Activated gamma-delta T cell treated with anti-CD3 and anti-CD28 coated beads, Interleukin-2, amount 50 U/mL, for 16 hours (primary cell): ENCODE data around the gene GLOD5.
"Not testable (repeated sequence)": the region's sequence is repeated elsewhere in the genome, so short reads cannot be mapped to it uniquely, and the experiment has no call there.

Experiments used
- DNase-seq: peaks from one replicate; pipeline ENCODE4 v3.0.0-alpha.2; 2020; ENCODE audit warnings: low read depth

Gene GLOD5

GRCh38 chrX:48794340-48794910, 32.9 kb downstream of the GLOD5 start:
- no peak for DNase-seq

GRCh38 chrX:48794911-48795515, 33.5 kb downstream of the GLOD5 start:
- DNase-seq, result no peak

GRCh38 chrX:48798318-48798717, 36.8 kb downstream of the GLOD5 start:
- no peak for DNase-seq

- no peak for DNase-seq
These were observed 39.2 kb downstream of the GLOD5 start for GRCh38 chrX:48800574-48801279.

- DNase-seq, result peak; percentile 87
These were observed 39.9 kb downstream of the GLOD5 start, which contains the start of gene HDAC6 for GRCh38 chrX:48801280-48802088. HDAC6 (plus strand) TSS chrX:48802067; CDS start chrX:48802693, 626 bp downstream.

- peak; percentile 48 for DNase-seq
These were observed 40.8 kb downstream of the GLOD5 start for GRCh38 chrX:48802089-48802904.

- no peak for DNase-seq
These were observed 41.3 kb downstream of the GLOD5 start for GRCh38 chrX:48802905-48803200.

- DNase-seq, result no peak
These were observed 44.5 kb downstream of the GLOD5 start for GRCh38 chrX:48806081-48806480.

- no peak for DNase-seq
These were observed 52.1 kb downstream of the GLOD5 start for GRCh38 chrX:48813644-48814043.

- DNase-seq, result no peak
These were observed 53.2 kb downstream of the GLOD5 start for GRCh38 chrX:48814722-48815121.

- no peak for DNase-seq
These were observed 53.7 kb downstream of the GLOD5 start for GRCh38 chrX:48815266-48815665.

- DNase-seq, result no peak
These were observed 54.7 kb downstream of the GLOD5 start for GRCh38 chrX:48816014-48816810.

- no peak for DNase-seq
These were observed 56.6 kb downstream of the GLOD5 start for GRCh38 chrX:48818098-48818497.

GRCh38 chrX:48818866-48819265, 57.3 kb downstream of the GLOD5 start:
- DNase-seq, result no peak

GRCh38 chrX:48819394-48819793, 57.8 kb downstream of the GLOD5 start:
- not testable (repeated sequence) for DNase-seq

GRCh38 chrX:48823053-48823452, 61.5 kb downstream of the GLOD5 start:
- no peak for DNase-seq
